ENCODE measurements around the gene TRIM43. TPM values are rescaled to one million over a fixed set of nuclear protein-coding genes. Genes with fewer than 3 reads are reported as not detected.
"Not testable (repeated sequence)": the region's sequence is repeated elsewhere in the genome, so short reads cannot be mapped to it uniquely, and the experiment has no call there.

The TRIM43 gene
- not detected in 2 replicates for total RNA-seq (2014; rRNA removed; shearing (Covaris generic))

GRCh38 chr2:95591701-95592100 is at the start of gene TRIM43:
Gene TRIM43 (plus strand): TSS chr2:95592001. CDS start chr2:95594024, 2,023 bp downstream.
- not testable (repeated sequence) for DNase-seq (ENCODE audit: low read depth in 1 of 2, low spot score in 2 of 2); H3K36me3 ChIP-seq; H3K4me1 ChIP-seq (replicated peaks); H3K27me3 ChIP-seq (replicated peaks); H3K27ac ChIP-seq; H3K4me3 ChIP-seq; H3K9me3 ChIP-seq (replicated peaks)

- H3K4me1 ChIP-seq (replicated peaks) = no peaks in the 10 kb centered on the region
- H3K36me3 ChIP-seq = no peaks in the 10 kb centered on the region
- no peak overlapping the region for H3K4me3 ChIP-seq
- no peak for DNase-seq (ENCODE audit: low read depth in 1 of 2, low spot score in 2 of 2)
- no peaks in the 10 kb centered on the region for H3K9me3 ChIP-seq (replicated peaks)
- H3K27me3 ChIP-seq (replicated peaks) = no peaks in the 10 kb centered on the region; the same call in none of the 2 replicates
- no peak overlapping the region for H3K27ac ChIP-seq
These were observed 40.7 kb upstream of the TRIM43 start for GRCh38 chr2:95551055-95551568.

- H3K4me1 ChIP-seq (replicated peaks) = no peaks in the 10 kb centered on the region
- no peak for DNase-seq (ENCODE audit: low read depth in 1 of 2, low spot score in 2 of 2)
- H3K4me3 ChIP-seq = no peak overlapping the region
- H3K27me3 ChIP-seq (replicated peaks) = no peaks in the 10 kb centered on the region; the same call in none of the 2 replicates
- H3K36me3 ChIP-seq = no peaks in the 10 kb centered on the region
- no peaks in the 10 kb centered on the region for H3K9me3 ChIP-seq (replicated peaks)
- H3K27ac ChIP-seq = no peak overlapping the region
These were observed 38.9 kb upstream of the TRIM43 start for GRCh38 chr2:95552911-95553310.

DNA sequence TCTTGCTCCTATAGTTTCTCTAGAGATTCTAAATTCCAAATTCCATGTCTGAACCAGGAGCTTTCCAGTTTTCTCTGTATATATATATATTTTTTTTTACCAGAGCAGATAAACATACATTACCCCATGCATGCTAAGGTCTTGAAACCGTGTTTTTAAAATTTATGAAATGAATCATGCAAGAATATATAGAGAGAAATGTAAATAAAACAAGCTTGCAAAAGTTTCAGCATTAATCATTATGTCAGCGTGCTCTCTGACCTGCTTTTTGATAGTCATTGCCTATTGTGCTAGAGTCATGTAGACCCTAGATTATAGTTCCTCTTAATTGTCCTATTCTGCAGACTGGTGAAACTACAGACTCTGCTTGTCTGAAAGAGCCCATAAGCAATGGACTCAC is 22.6 kb upstream of the TRIM43 start:
- no peak overlapping the region for H3K27ac ChIP-seq
- H3K9me3 ChIP-seq (replicated peaks) = no peaks in the 10 kb centered on the region
- peaks cover 17% of the 10 kb centered on the region for H3K27me3 ChIP-seq (replicated peaks)
- H3K4me3 ChIP-seq = no peak overlapping the region
- no peaks in the 10 kb centered on the region for H3K4me1 ChIP-seq (replicated peaks)
- H3K36me3 ChIP-seq = no peaks in the 10 kb centered on the region
- no peak for DNase-seq (ENCODE audit: low read depth in 1 of 2, low spot score in 2 of 2)

- no peaks in the 10 kb centered on the region for H3K9me3 ChIP-seq (replicated peaks)
- H3K4me3 ChIP-seq = no peak overlapping the region
- H3K4me1 ChIP-seq (replicated peaks) = no peaks in the 10 kb centered on the region
- H3K36me3 ChIP-seq = no peaks in the 10 kb centered on the region
- H3K27ac ChIP-seq = no peak overlapping the region
- H3K27me3 ChIP-seq (replicated peaks) = peaks cover 13% of the 10 kb centered on the region
- no peak for DNase-seq (ENCODE audit: low read depth in 1 of 2, low spot score in 2 of 2)
These were observed 17.9 kb upstream of the TRIM43 start for GRCh38 chr2:95573866-95574265.

DNA sequence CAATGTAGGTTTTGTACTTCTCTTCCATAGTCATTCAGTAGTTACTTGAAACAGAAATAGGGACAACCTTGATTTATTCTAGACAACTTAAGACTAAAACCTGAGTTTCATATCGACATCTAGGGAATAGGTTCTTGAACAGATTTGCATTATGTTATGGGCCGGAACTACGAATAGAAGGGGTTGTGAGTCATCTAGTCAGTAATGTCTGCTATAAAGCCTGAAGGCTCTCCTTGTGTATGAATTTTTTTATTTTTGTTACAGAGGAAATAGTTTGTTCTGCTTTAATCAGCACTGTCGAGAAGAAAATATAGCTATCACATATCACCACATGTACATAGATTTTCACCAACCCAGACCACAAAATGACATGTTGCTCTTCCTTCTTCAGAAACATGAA is 17.3 kb upstream of the TRIM43 start:
- Histone ChIP-seq H3K27me3 (replicated peaks) (peaks cover 13% of the 10 kb centered on the region), H3K36me3 (no peaks in the 10 kb centered on the region), H3K4me3 (no peak overlapping the region), H3K27ac (no peak overlapping the region), H3K9me3 (replicated peaks) (no peaks in the 10 kb centered on the region), H3K4me1 (replicated peaks) (no peaks in the 10 kb centered on the region)
- DNase-seq (ENCODE audit: low read depth in 1 of 2, low spot score in 2 of 2) = no peak

GRCh38 chr2:95575857-95576256 is 15.9 kb upstream of the TRIM43 start:
- H3K9me3 ChIP-seq (replicated peaks) = no peaks in the 10 kb centered on the region
- no peaks in the 10 kb centered on the region for H3K36me3 ChIP-seq
- no peak for DNase-seq (ENCODE audit: low read depth in 1 of 2, low spot score in 2 of 2)
- peaks cover 11% of the 10 kb centered on the region for H3K27me3 ChIP-seq (replicated peaks)
- no peak overlapping the region for H3K4me3 ChIP-seq
- no peaks in the 10 kb centered on the region for H3K4me1 ChIP-seq (replicated peaks)
- H3K27ac ChIP-seq = no peak overlapping the region

GRCh38 chr2:95578539-95578938 is 13.3 kb upstream of the TRIM43 start:
- H3K36me3 ChIP-seq = no peaks in the 10 kb centered on the region
- H3K27ac ChIP-seq = no peak overlapping the region
- no peaks in the 10 kb centered on the region for H3K9me3 ChIP-seq (replicated peaks)
- no peaks in the 10 kb centered on the region for H3K4me1 ChIP-seq (replicated peaks)
- H3K27me3 ChIP-seq (replicated peaks) = peaks cover 1% of the 10 kb centered on the region; the same call in 1 of the 2 replicates
- H3K4me3 ChIP-seq = no peak overlapping the region
- DNase-seq (ENCODE audit: low read depth in 1 of 2, low spot score in 2 of 2) = no peak

GRCh38 chr2:95583545-95583944 is 8.3 kb upstream of the TRIM43 start:
- not testable (repeated sequence) for DNase-seq (ENCODE audit: low read depth in 1 of 2, low spot score in 2 of 2); H3K9me3 ChIP-seq (replicated peaks); H3K4me3 ChIP-seq; H3K27ac ChIP-seq; H3K36me3 ChIP-seq; H3K4me1 ChIP-seq (replicated peaks); H3K27me3 ChIP-seq (replicated peaks)

DNA sequence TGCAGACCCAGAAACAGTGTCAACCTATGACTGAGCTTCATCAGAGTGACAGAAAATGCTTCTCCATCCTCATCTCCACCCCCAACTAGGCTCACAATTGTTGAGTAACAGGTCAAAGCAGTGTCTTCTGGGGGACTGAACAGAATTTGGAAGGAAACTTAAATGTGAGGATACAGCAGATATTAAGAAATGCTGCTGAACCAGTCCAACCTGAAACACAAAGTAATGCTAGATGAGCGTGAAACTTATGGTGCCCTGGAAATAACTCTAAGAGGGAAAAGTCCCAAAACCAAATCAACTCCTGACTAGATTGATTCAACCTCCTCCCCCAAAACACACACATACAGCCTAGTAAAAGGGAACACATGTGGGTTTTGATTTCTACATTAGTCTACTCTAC is 7.5 kb upstream of the TRIM43 start:
- not testable (repeated sequence) for H3K4me3 ChIP-seq; DNase-seq (ENCODE audit: low read depth in 1 of 2, low spot score in 2 of 2); H3K27me3 ChIP-seq (replicated peaks); H3K4me1 ChIP-seq (replicated peaks); H3K27ac ChIP-seq; H3K9me3 ChIP-seq (replicated peaks); H3K36me3 ChIP-seq

DNA sequence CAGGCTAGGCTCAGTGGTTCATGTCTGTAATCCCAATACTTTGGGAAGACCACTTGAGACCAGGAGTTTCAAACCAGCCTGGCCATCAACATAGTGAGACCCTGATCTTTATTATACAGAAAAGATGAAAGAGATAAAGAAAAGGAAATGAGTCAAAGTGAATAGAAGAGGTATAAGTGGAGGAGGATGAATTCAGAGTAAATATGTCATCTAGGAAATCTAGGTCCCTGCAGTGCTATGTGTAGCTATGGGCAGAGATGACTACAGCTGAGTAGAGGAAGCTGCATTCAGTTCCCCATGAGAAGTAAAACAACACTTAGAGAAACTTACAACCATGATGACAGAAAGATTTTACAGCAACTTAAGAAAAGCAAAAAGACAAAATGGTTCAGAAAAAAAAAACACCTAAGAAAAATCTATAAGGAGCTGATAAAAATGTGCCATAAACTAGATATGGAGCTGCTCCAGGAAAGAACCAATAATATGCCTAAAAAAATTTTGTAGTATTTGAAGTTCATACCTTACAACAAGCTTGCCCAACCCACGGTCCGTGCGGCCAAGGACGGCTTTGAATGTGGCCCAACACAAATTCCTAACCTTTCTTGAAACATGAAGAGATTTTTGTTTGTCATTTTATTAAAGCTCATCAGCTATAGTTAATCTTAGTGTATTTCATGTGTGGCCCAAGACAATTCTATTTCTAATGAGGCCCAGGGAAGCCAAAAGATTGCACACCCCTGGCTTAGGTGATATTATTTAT is 1.8 kb upstream of the TRIM43 start:
- not testable (repeated sequence) for H3K27ac ChIP-seq; H3K9me3 ChIP-seq (replicated peaks); H3K4me1 ChIP-seq (replicated peaks); DNase-seq (ENCODE audit: low read depth in 1 of 2, low spot score in 2 of 2); H3K27me3 ChIP-seq (replicated peaks); H3K4me3 ChIP-seq; H3K36me3 ChIP-seq

GRCh38 chr2:95592973-95593372 is 1.2 kb downstream of the TRIM43 start:
- not testable (repeated sequence) for H3K27me3 ChIP-seq (replicated peaks)

GRCh38 chr2:95595012-95595411 is 3.2 kb downstream of the TRIM43 start:
- DNase-seq (ENCODE audit: low read depth in 1 of 2, low spot score in 2 of 2); H3K4me1 ChIP-seq (replicated peaks); H3K9me3 ChIP-seq (replicated peaks); H3K27ac ChIP-seq; H3K27me3 ChIP-seq (replicated peaks); H3K36me3 ChIP-seq; H3K4me3 ChIP-seq: not testable (repeated sequence)

More at GRCh38 chr2:95592973-95593372, 1.2 kb downstream of the TRIM43 start:
- not testable (repeated sequence) for H3K27ac ChIP-seq; H3K4me3 ChIP-seq; H3K9me3 ChIP-seq (replicated peaks); DNase-seq (ENCODE audit: low read depth in 1 of 2, low spot score in 2 of 2); H3K4me1 ChIP-seq (replicated peaks); H3K36me3 ChIP-seq

- not testable (repeated sequence) for H3K27me3 ChIP-seq (replicated peaks)
These were observed 9.5 kb downstream of the TRIM43 start for GRCh38 chr2:95601301-95601700.

DNA sequence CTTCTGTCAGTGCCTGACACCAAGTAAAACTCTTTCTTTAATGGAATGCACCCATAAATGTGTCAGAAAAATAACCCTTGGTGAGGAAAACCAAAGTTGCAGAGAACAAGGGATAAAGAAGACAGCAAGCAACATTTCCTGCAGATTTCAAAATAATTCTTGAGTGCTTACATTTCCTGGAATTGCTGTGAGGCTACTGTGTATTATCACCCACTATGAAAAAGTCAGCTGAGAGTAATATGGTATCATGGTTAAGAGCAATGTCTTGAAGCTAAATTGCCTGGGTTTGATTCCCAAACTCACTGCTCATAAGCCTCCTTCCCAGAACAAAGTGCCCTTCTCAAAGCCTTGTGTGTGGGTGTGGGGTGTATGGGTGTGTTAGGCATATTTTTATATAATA is 10.3 kb downstream of the TRIM43 start:
- H3K27me3 ChIP-seq (replicated peaks); H3K9me3 ChIP-seq (replicated peaks); H3K4me1 ChIP-seq (replicated peaks); H3K4me3 ChIP-seq; DNase-seq (ENCODE audit: low read depth in 1 of 2, low spot score in 2 of 2); H3K27ac ChIP-seq; H3K36me3 ChIP-seq: not testable (repeated sequence)

More at GRCh38 chr2:95601301-95601700, 9.5 kb downstream of the TRIM43 start:
- DNase-seq (ENCODE audit: low read depth in 1 of 2, low spot score in 2 of 2); H3K9me3 ChIP-seq (replicated peaks); H3K36me3 ChIP-seq; H3K27ac ChIP-seq; H3K4me1 ChIP-seq (replicated peaks); H3K4me3 ChIP-seq: not testable (repeated sequence)
